ENCODE data around the gene ZBTB8B.

DNA sequence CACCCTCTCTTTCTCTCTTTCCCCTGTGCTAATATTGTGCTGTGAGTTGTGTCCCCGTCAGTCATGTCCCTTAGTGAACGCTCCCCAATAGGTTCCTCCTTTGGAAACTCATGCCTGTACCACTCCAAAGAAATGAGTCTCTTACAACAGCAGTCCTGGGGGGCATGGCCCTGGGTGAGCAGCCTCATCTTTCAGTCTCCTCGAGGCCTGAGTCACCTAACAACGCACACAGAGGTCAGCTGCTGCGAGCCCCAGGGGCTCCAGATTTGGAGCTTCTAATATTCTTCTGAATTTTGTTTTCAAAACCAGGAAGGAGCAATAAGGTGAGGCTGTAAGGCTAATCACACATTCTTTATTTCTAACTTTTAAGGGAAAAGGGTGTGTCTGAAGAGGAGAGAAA lies 43.9 kb downstream of the ZBTB8B start:
- TF ChIP-seq, protein P1, sequence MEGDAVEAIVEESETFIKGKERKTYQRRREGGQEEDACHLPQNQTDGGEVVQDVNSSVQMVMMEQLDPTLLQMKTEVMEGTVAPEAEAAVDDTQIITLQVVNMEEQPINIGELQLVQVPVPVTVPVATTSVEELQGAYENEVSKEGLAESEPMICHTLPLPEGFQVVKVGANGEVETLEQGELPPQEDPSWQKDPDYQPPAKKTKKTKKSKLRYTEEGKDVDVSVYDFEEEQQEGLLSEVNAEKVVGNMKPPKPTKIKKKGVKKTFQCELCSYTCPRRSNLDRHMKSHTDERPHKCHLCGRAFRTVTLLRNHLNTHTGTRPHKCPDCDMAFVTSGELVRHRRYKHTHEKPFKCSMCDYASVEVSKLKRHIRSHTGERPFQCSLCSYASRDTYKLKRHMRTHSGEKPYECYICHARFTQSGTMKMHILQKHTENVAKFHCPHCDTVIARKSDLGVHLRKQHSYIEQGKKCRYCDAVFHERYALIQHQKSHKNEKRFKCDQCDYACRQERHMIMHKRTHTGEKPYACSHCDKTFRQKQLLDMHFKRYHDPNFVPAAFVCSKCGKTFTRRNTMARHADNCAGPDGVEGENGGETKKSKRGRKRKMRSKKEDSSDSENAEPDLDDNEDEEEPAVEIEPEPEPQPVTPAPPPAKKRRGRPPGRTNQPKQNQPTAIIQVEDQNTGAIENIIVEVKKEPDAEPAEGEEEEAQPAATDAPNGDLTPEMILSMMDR (IDR thresholded peaks at IDR 0.05), result no peak
- TF ChIP-seq POLR2AphosphoS5 (IDR thresholded peaks at IDR 0.05), result no peak
- no peak for TF ChIP-seq POLR2A (IDR thresholded peaks at IDR 0.05)
